NT2/D1 (cell line): ENCODE data around the gene ALPK3.

Source experiments
- DNase-seq: peaks from one replicate; pipeline ENCODE4 v3.0.0-alpha.2; 2011; ENCODE audit warnings: low read depth, low spot score
- H3K27me3 ChIP-seq: 2 replicates; pipeline ENCODE4 v1.6.0; 2011; ENCODE audit warnings: mild to moderate bottlenecking; ENCODE audit not compliant: insufficient read length, insufficient read depth
- H3K36me3 ChIP-seq: 2 replicates; pipeline ENCODE4 v1.6.1; 2011; ENCODE audit warnings: mild to moderate bottlenecking, low read length, mixed read lengths; ENCODE audit not compliant: insufficient read depth, insufficient read length
- H3K4me1 ChIP-seq: 2 replicates; pipeline ENCODE4 v1.5.1; 2011; ENCODE audit not compliant: insufficient read depth, insufficient read length
- H3K4me3 ChIP-seq: 2 replicates; pipeline ENCODE4 v1.5.1; 2011; ENCODE audit warnings: low read depth; ENCODE audit not compliant: insufficient read length
- H3K9ac ChIP-seq: 2 replicates; pipeline ENCODE4 v1.6.0; 2011; ENCODE audit warnings: low read depth; ENCODE audit not compliant: insufficient read length
- H3K9me3 ChIP-seq: 2 replicates; pipeline ENCODE4 v1.5.1; 2011; ENCODE audit warnings: mild to moderate bottlenecking, low read length; ENCODE audit not compliant: insufficient read depth
- SUZ12 ChIP-seq: IDR thresholded peaks from 2 replicates; pipeline ENCODE4 v1.6.1; 2011; ENCODE audit not compliant: insufficient read length, insufficient read depth; ENCODE audit errors: extremely low read depth
- YY1 ChIP-seq: IDR thresholded peaks from 2 replicates; pipeline ENCODE4 v1.6.1; 2011; ENCODE audit not compliant: insufficient read length, insufficient read depth
- ZNF274 ChIP-seq: IDR thresholded peaks from 2 replicates; pipeline ENCODE4 v1.6.1; 2011; ENCODE audit warnings: mild to moderate bottlenecking, low read depth, low read length

Gene ALPK3

GRCh38 chr15:84892786-84893307, 75.7 kb downstream of the ALPK3 start:
- Histone ChIP-seq H3K27me3 (no peaks in the 10 kb centered on the region), H3K4me1 (peaks cover 14% of the 10 kb centered on the region), H3K9ac (no peak overlapping the region), H3K36me3 (no peaks in the 10 kb centered on the region), H3K9me3 (no peaks in the 10 kb centered on the region), H3K4me3 (no peak overlapping the region)
- no peak for TF ChIP-seq ZNF274
- TF ChIP-seq YY1 = no peak
- TF ChIP-seq SUZ12 = no peak
- no peak for DNase-seq

GRCh38 chr15:84893607-84894006, 76.5 kb downstream of the ALPK3 start:
- no peak for TF ChIP-seq SUZ12
- TF ChIP-seq ZNF274 = no peak
- no peak for TF ChIP-seq YY1
- Histone ChIP-seq H3K9me3 (no peaks in the 10 kb centered on the region), H3K27me3 (no peaks in the 10 kb centered on the region), H3K9ac (no peak overlapping the region), H3K4me1 (peaks cover 12% of the 10 kb centered on the region), H3K36me3 (no peaks in the 10 kb centered on the region), H3K4me3 (no peak overlapping the region)
- DNase-seq = no peak

GRCh38 chr15:84894736-84895425, 77.7 kb downstream of the ALPK3 start:
- Histone ChIP-seq H3K4me3 (no peak overlapping the region), H3K27me3 (no peaks in the 10 kb centered on the region), H3K9ac (no peak overlapping the region), H3K36me3 (no peaks in the 10 kb centered on the region), H3K9me3 (no peaks in the 10 kb centered on the region), H3K4me1 (peaks cover 9% of the 10 kb centered on the region)
- TF ChIP-seq YY1 (no peak), SUZ12 (no peak), ZNF274 (no peak)
- peak; percentile 13 for DNase-seq

GRCh38 chr15:84898761-84899160, 81.6 kb downstream of the ALPK3 start:
- no peak for DNase-seq
- H3K36me3 ChIP-seq = no peaks in the 10 kb centered on the region
- no peaks in the 10 kb centered on the region for H3K27me3 ChIP-seq
- no peak overlapping the region for H3K4me3 ChIP-seq
- H3K9me3 ChIP-seq = no peaks in the 10 kb centered on the region
- H3K9ac ChIP-seq = no peak overlapping the region
- peaks cover 6% of the 10 kb centered on the region for H3K4me1 ChIP-seq
- TF ChIP-seq SUZ12 (no peak), YY1 (no peak), ZNF274 (no peak)

GRCh38 chr15:84899750-84900149, 82.6 kb downstream of the ALPK3 start:
- H3K9ac ChIP-seq = no peak overlapping the region
- TF ChIP-seq YY1 = no peak
- no peak for TF ChIP-seq SUZ12
- TF ChIP-seq ZNF274 = no peak
- no peak overlapping the region for H3K4me3 ChIP-seq
- H3K4me1 ChIP-seq = peaks cover 3% of the 10 kb centered on the region
- H3K27me3 ChIP-seq = no peaks in the 10 kb centered on the region
- DNase-seq = no peak
- H3K9me3 ChIP-seq = no peaks in the 10 kb centered on the region
- H3K36me3 ChIP-seq = no peaks in the 10 kb centered on the region

GRCh38 chr15:84901540-84901939, 84.4 kb downstream of the ALPK3 start:
- Histone ChIP-seq H3K9me3 (no peaks in the 10 kb centered on the region), H3K36me3 (no peaks in the 10 kb centered on the region), H3K27me3 (no peaks in the 10 kb centered on the region), H3K9ac (no peak overlapping the region), H3K4me3 (no peak overlapping the region), H3K4me1 (peaks cover 4% of the 10 kb centered on the region)
- DNase-seq = no peak
- TF ChIP-seq YY1 (no peak), ZNF274 (no peak), SUZ12 (no peak)

- no peaks in the 10 kb centered on the region for H3K27me3 ChIP-seq
Measured at GRCh38 chr15:84903751-84904150, 86.6 kb downstream of the ALPK3 start.

More at GRCh38 chr15:84903751-84904150, 86.6 kb downstream of the ALPK3 start:
- Histone ChIP-seq H3K4me1 (peaks cover 5% of the 10 kb centered on the region), H3K9ac (no peak overlapping the region), H3K36me3 (no peaks in the 10 kb centered on the region), H3K9me3 (no peaks in the 10 kb centered on the region), H3K4me3 (no peak overlapping the region)
- no peak for DNase-seq
- TF ChIP-seq SUZ12 (no peak), YY1 (no peak), ZNF274 (no peak)
